GM23338 (cell line): ENCODE data around the gene FBXL19. TPM values are rescaled to one million over a fixed set of nuclear protein-coding genes. Genes with fewer than 3 reads are reported as not detected.
A peak's percentile ranks its signal among the peaks of the same experiment; 100 is the strongest.

Experiments
- ATAC-seq: fragments of 200-7000 bp; cut with Tn5 transposase; 3 replicates; pipeline ENCODE4 v1.9.1; 2020
- DNase-seq: peaks from one replicate; pipeline ENCODE4 v3.0.0-alpha.2; 2015; ENCODE audit warnings: low spot score
- H2AFZ ChIP-seq: fragments of 200-600 bp; sonication (generic); 2 replicates; pipeline ENCODE4 v1.8.0; 2016; ENCODE audit warnings: antibody characterized with exemption, mild to moderate bottlenecking, moderate library complexity
- H3F3A ChIP-seq: fragments of 200-600 bp; sonication (generic); replicated peaks from 2 replicates; pipeline ENCODE4 v1.8.0; 2017; ENCODE audit warnings: antibody characterized with exemption, mixed run types, low read depth
- H3K27ac ChIP-seq: fragments of 200-600 bp; sonication (generic); 2 replicates; pipeline ENCODE4 v1.6.1; 2016; ENCODE audit warnings: low read depth
- H3K27me3 ChIP-seq: fragments of 200-600 bp; sonication (generic); 2 replicates; pipeline ENCODE4 v1.8.0; 2016; ENCODE audit warnings: mild to moderate bottlenecking, mixed run types, moderate library complexity; ENCODE audit not compliant: insufficient read depth
- H3K36me3 ChIP-seq: fragments of 200-600 bp; sonication (generic); 2 replicates; pipeline ENCODE4 v1.8.0; 2016; ENCODE audit warnings: mild to moderate bottlenecking; ENCODE audit not compliant: insufficient read depth
- H3K4me1 ChIP-seq: fragments of 200-600 bp; sonication (generic); 2 replicates; pipeline ENCODE4 v1.8.0; 2016; ENCODE audit warnings: mild to moderate bottlenecking, moderate library complexity; ENCODE audit not compliant: insufficient read depth
- H3K4me2 ChIP-seq: fragments of 200-600 bp; sonication (generic); 2 replicates; pipeline ENCODE4 v1.7.1; 2017; ENCODE audit warnings: mixed run types
- H3K4me3 ChIP-seq: fragments of 200-600 bp; sonication (generic); 2 replicates; pipeline ENCODE4 v1.6.1; 2016; ENCODE audit warnings: mixed run types
- H3K79me2 ChIP-seq: fragments of 200-600 bp; sonication (generic); replicated peaks from 2 replicates; pipeline ENCODE4 v1.8.0; 2017; ENCODE audit warnings: mild to moderate bottlenecking; ENCODE audit not compliant: insufficient read depth
- H3K9me2 ChIP-seq: fragments of 200-600 bp; sonication (generic); 2 replicates; pipeline ENCODE4 v1.8.0; 2017; ENCODE audit not compliant: insufficient read depth
- H4K20me1 ChIP-seq: fragments of 200-600 bp; sonication (generic); replicated peaks from 2 replicates; pipeline ENCODE4 v1.8.0; 2017; ENCODE audit warnings: mild to moderate bottlenecking; ENCODE audit not compliant: insufficient read depth
- H3K27ac Mint-ChIP-seq: 2 replicates; pipeline ENCODE4 v1.8.0; 2020; ENCODE audit warnings: inconsistent platforms, mild to moderate bottlenecking, moderate library complexity, mixed read lengths
- H3K27me3 Mint-ChIP-seq: 3 replicates; pipeline ENCODE4 v1.8.0; 2022; ENCODE audit warnings: low read depth, mild to moderate bottlenecking, moderate library complexity, mixed read lengths, inconsistent platforms; ENCODE audit not compliant: insufficient read depth, poor library complexity
- H3K36me3 Mint-ChIP-seq: 3 replicates; pipeline ENCODE4 v1.8.0; 2021; ENCODE audit warnings: low read depth, mild to moderate bottlenecking, inconsistent platforms, moderate library complexity, mixed read lengths
- H3K4me1 Mint-ChIP-seq: 3 replicates; pipeline ENCODE4 v1.8.0; 2020; ENCODE audit warnings: mild to moderate bottlenecking, inconsistent platforms, mixed read lengths
- H3K4me3 Mint-ChIP-seq: 3 replicates; pipeline ENCODE4 v1.8.0; 2021; ENCODE audit warnings: moderate library complexity, mild to moderate bottlenecking, inconsistent platforms, mixed read lengths
- H3K9me3 Mint-ChIP-seq: 3 replicates; pipeline ENCODE4 v1.8.0; 2020; ENCODE audit warnings: moderate library complexity, mild to moderate bottlenecking, inconsistent platforms, mixed read lengths
- CREB1 ChIP-seq: fragments of 250-450 bp; sonication (Bioruptor Pico); IDR thresholded peaks from 2 replicates; pipeline ENCODE4 v1.5.0; 2020; ENCODE audit warnings: low read depth, mild to moderate bottlenecking, moderate library complexity
- ETS1 ChIP-seq: IDR thresholded peaks from 2 replicates; pipeline ENCODE4 v1.6.1; 2016; ENCODE audit warnings: antibody characterized with exemption
- EZH2 ChIP-seq: fragments of 200-600 bp; sonication (generic); IDR thresholded peaks from one replicate; pipeline ENCODE4 v1.8.0; 2017; ENCODE audit warnings: antibody characterized with exemption, mild to moderate bottlenecking, low read depth; ENCODE audit not compliant: unreplicated experiment
- EZH2phosphoT487 ChIP-seq: fragments of 200-600 bp; sonication (generic); IDR thresholded peaks from one replicate; pipeline ENCODE4 v1.8.1; 2018; ENCODE audit warnings: antibody characterized with exemption; ENCODE audit not compliant: unreplicated experiment
- JUNB ChIP-seq: IDR thresholded peaks from one replicate; pipeline ENCODE4 v1.6.1; 2016; ENCODE audit warnings: antibody characterized with exemption; ENCODE audit not compliant: unreplicated experiment
- STAT1 ChIP-seq: IDR thresholded peaks from one replicate; pipeline ENCODE4 v1.6.1; 2016; ENCODE audit warnings: antibody characterized with exemption; ENCODE audit not compliant: unreplicated experiment
- ZNF114 ChIP-seq: fragments of 250-450 bp; sonication (Bioruptor Pico); IDR thresholded peaks from 2 replicates; pipeline ENCODE4 v1.5.0; 2020; ENCODE audit warnings: mild to moderate bottlenecking, moderate library complexity
- ZNF331 ChIP-seq: fragments of 250-450 bp; sonication (Bioruptor Pico); IDR thresholded peaks from 2 replicates; pipeline ENCODE4 v1.5.0; 2020; ENCODE audit warnings: low read depth, mild to moderate bottlenecking, moderate library complexity
- polyA plus RNA-seq: library from polyadenylated mRNA; unstranded; fragments of >200 nt; fragmentation: Nextera tagmentation; extraction: Ambion mirVana; gene quantifications from 2 replicates; pipeline ENCODE4 v1.2.1, GENCODE V29; 2016
- total RNA-seq: library from RNA; depleted of rRNA; stranded (reverse); fragments of >200 nt; shearing (Covaris generic); gene quantifications from 2 replicates; pipeline ENCODE4 v1.2.3, GENCODE V29; 2014
- TF ChIP-seq, protein P1 (sequence below), 2 experiments: fragments of 200-600 bp in 1 of 2; sonication (generic) in 1 of 2; conservative IDR thresholded peaks; 2 replicates each; pipeline versions ENCODE4 v1.5.1 to v1.6.1; 2016 to 2017; ENCODE audit warnings: antibody characterized with exemption in 2 of 2, low read depth in 2 of 2, mild to moderate bottlenecking in 2 of 2, moderate library complexity in 1 of 2

The FBXL19 gene
- total and polyA plus RNA-seq, 2 experiments from 2014 or later: 12.5 to 71.5 TPM

- H3K4me1 Mint-ChIP-seq: peaks cover 21% of the 10 kb centered on the region
- H3K9me2 ChIP-seq: no peaks in the 10 kb centered on the region
- 0 out of 2 replicates have a peak, but pooled peaks cover 3% of the 10 kb centered on the region for H4K20me1 ChIP-seq
- no peak overlapping the region for H3K4me3 Mint-ChIP-seq
- DNase-seq (peak; percentile 95), ATAC-seq (peak; percentile 63)
- TF ChIP-seq JUNB (no peak), EZH2 (no peak), CREB1 (CRISPR knock-in tag) (no peak), STAT1 (no peak), ZNF114 (CRISPR knock-in tag) (no peak)
- TF ChIP-seq, protein P1, sequence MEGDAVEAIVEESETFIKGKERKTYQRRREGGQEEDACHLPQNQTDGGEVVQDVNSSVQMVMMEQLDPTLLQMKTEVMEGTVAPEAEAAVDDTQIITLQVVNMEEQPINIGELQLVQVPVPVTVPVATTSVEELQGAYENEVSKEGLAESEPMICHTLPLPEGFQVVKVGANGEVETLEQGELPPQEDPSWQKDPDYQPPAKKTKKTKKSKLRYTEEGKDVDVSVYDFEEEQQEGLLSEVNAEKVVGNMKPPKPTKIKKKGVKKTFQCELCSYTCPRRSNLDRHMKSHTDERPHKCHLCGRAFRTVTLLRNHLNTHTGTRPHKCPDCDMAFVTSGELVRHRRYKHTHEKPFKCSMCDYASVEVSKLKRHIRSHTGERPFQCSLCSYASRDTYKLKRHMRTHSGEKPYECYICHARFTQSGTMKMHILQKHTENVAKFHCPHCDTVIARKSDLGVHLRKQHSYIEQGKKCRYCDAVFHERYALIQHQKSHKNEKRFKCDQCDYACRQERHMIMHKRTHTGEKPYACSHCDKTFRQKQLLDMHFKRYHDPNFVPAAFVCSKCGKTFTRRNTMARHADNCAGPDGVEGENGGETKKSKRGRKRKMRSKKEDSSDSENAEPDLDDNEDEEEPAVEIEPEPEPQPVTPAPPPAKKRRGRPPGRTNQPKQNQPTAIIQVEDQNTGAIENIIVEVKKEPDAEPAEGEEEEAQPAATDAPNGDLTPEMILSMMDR (conservative IDR thresholded peaks at IDR 0.05; ENCODE audit: low read depth in 2 of 2): peak; percentile 80 to 87
- H3K9me3 Mint-ChIP-seq: no peaks in the 10 kb centered on the region
- H2AFZ ChIP-seq: no peak overlapping the region
- peaks cover 3% of the 10 kb centered on the region for H3K79me2 ChIP-seq
- no peaks in the 10 kb centered on the region for H3K27me3 ChIP-seq
- peaks cover 3% of the 10 kb centered on the region for H3K36me3 Mint-ChIP-seq
- H3K36me3 ChIP-seq: no peaks in the 10 kb centered on the region; the same call in 1 of the 2 replicates
- H3K4me1 ChIP-seq: peaks cover 7% of the 10 kb centered on the region; the same call in 1 of the 2 replicates
- H3K27ac Mint-ChIP-seq: no peak overlapping the region
- H3K4me3 ChIP-seq: no peak overlapping the region
- H3K27me3 Mint-ChIP-seq: peaks cover 21% of the 10 kb centered on the region
- peaks cover 20% of the 10 kb centered on the region for H3F3A ChIP-seq
- H3K27ac ChIP-seq: no peak overlapping the region
- H3K4me2 ChIP-seq: no peak overlapping the region
These were observed 30.2 kb downstream of the FBXL19 start for GRCh38 chr16:30953511-30954124.

DNA sequence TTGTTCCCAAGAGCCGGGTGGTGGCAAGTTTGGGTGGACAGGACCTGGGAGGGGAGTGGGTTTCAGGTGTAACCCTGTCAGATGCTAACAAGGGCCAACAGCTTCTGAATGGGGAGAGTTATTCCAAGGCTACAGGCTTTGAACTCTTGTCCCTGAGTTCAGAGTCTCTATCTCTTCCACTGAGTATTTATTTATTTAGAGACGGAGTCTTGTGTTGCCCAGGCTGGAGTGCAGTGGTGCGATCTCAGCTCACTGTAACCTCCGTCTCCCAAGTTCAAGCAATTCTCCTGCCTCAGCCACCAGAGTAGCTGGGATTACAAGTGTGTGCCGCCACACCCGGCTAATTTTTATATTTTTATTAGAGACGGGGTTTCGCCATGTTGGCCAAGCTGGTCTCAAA lies 31.6 kb downstream of the FBXL19 start:
- peaks cover 17% of the 10 kb centered on the region for H3K79me2 ChIP-seq
- no peaks in the 10 kb centered on the region for H3K27me3 ChIP-seq
- no peak overlapping the region for H3K4me3 Mint-ChIP-seq
- peaks cover 16% of the 10 kb centered on the region for H3K36me3 Mint-ChIP-seq
- ATAC-seq (no peak), DNase-seq (no peak)
- H3K36me3 ChIP-seq: peaks cover 11% of the 10 kb centered on the region
- peaks cover 19% of the 10 kb centered on the region for H3K4me1 Mint-ChIP-seq
- no peaks in the 10 kb centered on the region for H3K9me3 Mint-ChIP-seq
- no peaks in the 10 kb centered on the region for H3K9me2 ChIP-seq
- H3F3A ChIP-seq: peaks cover 24% of the 10 kb centered on the region
- peaks cover 7% of the 10 kb centered on the region; the same call in 1 of the 2 replicates for H3K4me1 ChIP-seq
- no peak overlapping the region for H3K27ac ChIP-seq
- H3K27ac Mint-ChIP-seq: no peak overlapping the region
- H4K20me1 ChIP-seq: peaks cover 11% of the 10 kb centered on the region
- H3K4me3 ChIP-seq: no peak overlapping the region
- no peak overlapping the region for H3K4me2 ChIP-seq
- peaks cover 14% of the 10 kb centered on the region for H3K27me3 Mint-ChIP-seq
- no peak overlapping the region for H2AFZ ChIP-seq
- TF ChIP-seq, protein P1 (conservative IDR thresholded peaks at IDR 0.05; ENCODE audit: low read depth in 2 of 2): no peak
- no peak for TF ChIP-seq STAT1
- no peak for TF ChIP-seq EZH2phosphoT487
- TF ChIP-seq JUNB: no peak
- TF ChIP-seq ZNF331 (CRISPR knock-in tag): no peak
- TF ChIP-seq ZNF114 (CRISPR knock-in tag): no peak
- TF ChIP-seq EZH2: no peak
- no peak for TF ChIP-seq ETS1
